ENCODE results near the gene ISYNA1. TPM values are rescaled to one million over a fixed set of nuclear protein-coding genes. Genes with fewer than 3 reads are reported as not detected.

Gene ISYNA1
- total and polyA plus RNA-seq, 4 donors: 4.7 to 41.9 (median 10.1) TPM

DNA sequence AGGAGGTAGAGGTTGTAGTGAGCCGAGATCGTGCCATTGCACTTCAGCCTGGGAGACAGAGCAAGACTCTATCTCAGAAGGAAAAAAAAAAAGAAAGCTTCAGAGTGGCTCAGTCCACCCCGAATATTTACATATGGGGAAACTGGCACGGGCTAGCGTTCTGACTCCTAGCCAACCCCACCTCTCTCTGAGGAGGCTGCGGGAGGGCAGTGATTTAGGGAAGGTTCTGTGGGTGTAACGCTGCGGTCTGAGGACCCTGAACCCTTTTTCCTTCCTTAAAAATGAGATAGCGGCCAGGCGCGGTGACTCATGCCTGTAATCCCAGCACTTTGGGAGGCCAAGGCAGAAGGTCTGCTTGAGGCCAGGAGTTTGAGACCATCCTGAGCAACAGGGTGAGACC, 45.5 kb downstream of the ISYNA1 start:
- DNase-seq (ENCODE audit: low spot score): no peak
- no peaks in the 10 kb centered on the region for H3K27me3 ChIP-seq (ENCODE audit: control insufficient read depth in 4 of 4, insufficient read depth in 4 of 4, low read length in 3 of 4)
- TF ChIP-seq TAF1 (conservative IDR thresholded peaks at IDR 0.05) (no peak), YY1 (IDR thresholded peaks at IDR 0.05) (no peak), GABPA (IDR thresholded peaks at IDR 0.05 in 1 of 2, conservative IDR thresholded peaks at IDR 0.05 in 1 of 2) (no peak), FOXA2 (IDR thresholded peaks at IDR 0.05) (no peak), SP1 (IDR thresholded peaks at IDR 0.05) (no peak), EGR1 (IDR thresholded peaks at IDR 0.05; ENCODE audit: low read depth in 2 of 2) (no peak), HNF4G (IDR thresholded peaks at IDR 0.05) (no peak), FOXA1 (IDR thresholded peaks at IDR 0.05) (no peak), NR2F2 (IDR thresholded peaks at IDR 0.05) (no peak), HNF4A (conservative IDR thresholded peaks at IDR 0.05) (no peak)
- TF ChIP-seq, protein P1, sequence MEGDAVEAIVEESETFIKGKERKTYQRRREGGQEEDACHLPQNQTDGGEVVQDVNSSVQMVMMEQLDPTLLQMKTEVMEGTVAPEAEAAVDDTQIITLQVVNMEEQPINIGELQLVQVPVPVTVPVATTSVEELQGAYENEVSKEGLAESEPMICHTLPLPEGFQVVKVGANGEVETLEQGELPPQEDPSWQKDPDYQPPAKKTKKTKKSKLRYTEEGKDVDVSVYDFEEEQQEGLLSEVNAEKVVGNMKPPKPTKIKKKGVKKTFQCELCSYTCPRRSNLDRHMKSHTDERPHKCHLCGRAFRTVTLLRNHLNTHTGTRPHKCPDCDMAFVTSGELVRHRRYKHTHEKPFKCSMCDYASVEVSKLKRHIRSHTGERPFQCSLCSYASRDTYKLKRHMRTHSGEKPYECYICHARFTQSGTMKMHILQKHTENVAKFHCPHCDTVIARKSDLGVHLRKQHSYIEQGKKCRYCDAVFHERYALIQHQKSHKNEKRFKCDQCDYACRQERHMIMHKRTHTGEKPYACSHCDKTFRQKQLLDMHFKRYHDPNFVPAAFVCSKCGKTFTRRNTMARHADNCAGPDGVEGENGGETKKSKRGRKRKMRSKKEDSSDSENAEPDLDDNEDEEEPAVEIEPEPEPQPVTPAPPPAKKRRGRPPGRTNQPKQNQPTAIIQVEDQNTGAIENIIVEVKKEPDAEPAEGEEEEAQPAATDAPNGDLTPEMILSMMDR (IDR thresholded peaks at IDR 0.05; ENCODE audit: low read depth, low read length, missing input control): no peak
- TF ChIP-seq, protein P2, sequence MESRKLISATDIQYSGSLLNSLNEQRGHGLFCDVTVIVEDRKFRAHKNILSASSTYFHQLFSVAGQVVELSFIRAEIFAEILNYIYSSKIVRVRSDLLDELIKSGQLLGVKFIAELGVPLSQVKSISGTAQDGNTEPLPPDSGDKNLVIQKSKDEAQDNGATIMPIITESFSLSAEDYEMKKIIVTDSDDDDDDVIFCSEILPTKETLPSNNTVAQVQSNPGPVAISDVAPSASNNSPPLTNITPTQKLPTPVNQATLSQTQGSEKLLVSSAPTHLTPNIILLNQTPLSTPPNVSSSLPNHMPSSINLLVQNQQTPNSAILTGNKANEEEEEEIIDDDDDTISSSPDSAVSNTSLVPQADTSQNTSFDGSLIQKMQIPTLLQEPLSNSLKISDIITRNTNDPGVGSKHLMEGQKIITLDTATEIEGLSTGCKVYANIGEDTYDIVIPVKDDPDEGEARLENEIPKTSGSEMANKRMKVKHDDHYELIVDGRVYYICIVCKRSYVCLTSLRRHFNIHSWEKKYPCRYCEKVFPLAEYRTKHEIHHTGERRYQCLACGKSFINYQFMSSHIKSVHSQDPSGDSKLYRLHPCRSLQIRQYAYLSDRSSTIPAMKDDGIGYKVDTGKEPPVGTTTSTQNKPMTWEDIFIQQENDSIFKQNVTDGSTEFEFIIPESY (IDR thresholded peaks at IDR 0.05): no peak
- TF ChIP-seq, protein P3, sequence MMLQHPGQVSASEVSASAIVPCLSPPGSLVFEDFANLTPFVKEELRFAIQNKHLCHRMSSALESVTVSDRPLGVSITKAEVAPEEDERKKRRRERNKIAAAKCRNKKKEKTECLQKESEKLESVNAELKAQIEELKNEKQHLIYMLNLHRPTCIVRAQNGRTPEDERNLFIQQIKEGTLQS (IDR thresholded peaks at IDR 0.05): no peak
- TF ChIP-seq, protein P4, sequence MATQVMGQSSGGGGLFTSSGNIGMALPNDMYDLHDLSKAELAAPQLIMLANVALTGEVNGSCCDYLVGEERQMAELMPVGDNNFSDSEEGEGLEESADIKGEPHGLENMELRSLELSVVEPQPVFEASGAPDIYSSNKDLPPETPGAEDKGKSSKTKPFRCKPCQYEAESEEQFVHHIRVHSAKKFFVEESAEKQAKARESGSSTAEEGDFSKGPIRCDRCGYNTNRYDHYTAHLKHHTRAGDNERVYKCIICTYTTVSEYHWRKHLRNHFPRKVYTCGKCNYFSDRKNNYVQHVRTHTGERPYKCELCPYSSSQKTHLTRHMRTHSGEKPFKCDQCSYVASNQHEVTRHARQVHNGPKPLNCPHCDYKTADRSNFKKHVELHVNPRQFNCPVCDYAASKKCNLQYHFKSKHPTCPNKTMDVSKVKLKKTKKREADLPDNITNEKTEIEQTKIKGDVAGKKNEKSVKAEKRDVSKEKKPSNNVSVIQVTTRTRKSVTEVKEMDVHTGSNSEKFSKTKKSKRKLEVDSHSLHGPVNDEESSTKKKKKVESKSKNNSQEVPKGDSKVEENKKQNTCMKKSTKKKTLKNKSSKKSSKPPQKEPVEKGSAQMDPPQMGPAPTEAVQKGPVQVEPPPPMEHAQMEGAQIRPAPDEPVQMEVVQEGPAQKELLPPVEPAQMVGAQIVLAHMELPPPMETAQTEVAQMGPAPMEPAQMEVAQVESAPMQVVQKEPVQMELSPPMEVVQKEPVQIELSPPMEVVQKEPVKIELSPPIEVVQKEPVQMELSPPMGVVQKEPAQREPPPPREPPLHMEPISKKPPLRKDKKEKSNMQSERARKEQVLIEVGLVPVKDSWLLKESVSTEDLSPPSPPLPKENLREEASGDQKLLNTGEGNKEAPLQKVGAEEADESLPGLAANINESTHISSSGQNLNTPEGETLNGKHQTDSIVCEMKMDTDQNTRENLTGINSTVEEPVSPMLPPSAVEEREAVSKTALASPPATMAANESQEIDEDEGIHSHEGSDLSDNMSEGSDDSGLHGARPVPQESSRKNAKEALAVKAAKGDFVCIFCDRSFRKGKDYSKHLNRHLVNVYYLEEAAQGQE (IDR thresholded peaks at IDR 0.05): no peak
- no peaks in the 10 kb centered on the region for H3K9me3 ChIP-seq (ENCODE audit: control insufficient read depth in 4 of 4, low read length in 3 of 4)
- H3K9ac ChIP-seq (ENCODE audit: low read depth in 1 of 2, low read length in 2 of 2): no peak overlapping the region
- peaks cover 0 to 5% (median 0%) of the 10 kb centered on the region in 4 donors for H3K36me3 ChIP-seq (ENCODE audit: control insufficient read depth in 4 of 4, insufficient read depth in 3 of 4, low read depth in 1 of 4, low read length in 3 of 4)
- 41% methylated on average over 11 of the region's 11 CpGs for WGBS
- H3K4me3 ChIP-seq (ENCODE audit: low read depth in 1 of 3, low read length in 3 of 3): no peak overlapping the region
- H3K4me1 ChIP-seq (ENCODE audit: control insufficient read depth in 4 of 4, insufficient read depth in 4 of 4, low read length in 3 of 4): peaks cover 10 to 20% (median 17%) of the 10 kb centered on the region in 4 donors
- H3K27ac ChIP-seq (ENCODE audit: low read depth in 1 of 2, low read length in 2 of 2): no peak overlapping the region

DNA sequence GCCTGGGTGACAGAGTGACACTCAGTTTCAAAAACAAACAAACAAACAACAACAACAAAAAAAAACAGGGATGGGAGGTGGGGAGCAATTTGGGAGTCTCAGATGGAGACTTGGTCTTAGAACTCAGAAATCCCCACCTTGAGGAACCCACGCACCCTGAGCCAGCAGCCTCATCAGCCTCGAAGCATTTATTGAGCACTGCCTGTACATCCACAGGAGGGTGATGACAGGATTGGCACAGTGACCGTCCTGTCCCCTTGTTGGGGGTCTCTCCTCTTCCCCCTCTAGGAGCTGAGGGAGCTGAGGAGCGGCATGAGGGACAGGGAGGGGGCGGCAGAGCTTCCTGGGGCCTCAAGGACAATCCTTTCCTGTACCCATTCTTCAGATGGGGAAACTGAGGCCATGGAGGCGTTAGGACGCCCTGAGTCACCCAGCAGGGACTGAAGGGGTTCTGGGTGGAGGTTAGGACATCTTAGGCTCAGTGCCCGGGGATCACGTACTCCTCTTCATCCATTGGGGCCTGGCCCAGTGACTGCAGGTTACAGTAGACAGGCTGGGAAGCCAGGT, 46.3 kb downstream of the ISYNA1 start:
- Histone ChIP-seq H3K36me3 (ENCODE audit: control insufficient read depth in 4 of 4, insufficient read depth in 3 of 4, low read depth in 1 of 4, low read length in 3 of 4) (peaks cover 0 to 5% (median 0%) of the 10 kb centered on the region in 4 donors), H3K4me1 (ENCODE audit: control insufficient read depth in 4 of 4, insufficient read depth in 4 of 4, low read length in 3 of 4) (peaks cover 7 to 17% (median 12%) of the 10 kb centered on the region in 4 donors), H3K4me3 (ENCODE audit: low read depth in 1 of 3, low read length in 3 of 3) (no peak overlapping the region), H3K9me3 (ENCODE audit: control insufficient read depth in 4 of 4, low read length in 3 of 4) (no peaks in the 10 kb centered on the region), H3K27me3 (ENCODE audit: control insufficient read depth in 4 of 4, insufficient read depth in 4 of 4, low read length in 3 of 4) (no peaks in the 10 kb centered on the region), H3K27ac (ENCODE audit: low read depth in 1 of 2, low read length in 2 of 2) (no peak overlapping the region), H3K9ac (ENCODE audit: low read depth in 1 of 2, low read length in 2 of 2) (no peak overlapping the region)
- no peak for DNase-seq (ENCODE audit: low spot score)
- 83% methylated on average over 9 of the region's 9 CpGs for WGBS
- TF ChIP-seq HNF4A (conservative IDR thresholded peaks at IDR 0.05): no peak
- TF ChIP-seq, protein P2 (IDR thresholded peaks at IDR 0.05): no peak
- no peak for TF ChIP-seq HNF4G (IDR thresholded peaks at IDR 0.05)
- TF ChIP-seq TAF1 (conservative IDR thresholded peaks at IDR 0.05): no peak
- TF ChIP-seq RXRA (IDR thresholded peaks at IDR 0.05): no peak
- TF ChIP-seq, protein P3 (IDR thresholded peaks at IDR 0.05): no peak
- TF ChIP-seq YY1 (IDR thresholded peaks at IDR 0.05): no peak
- TF ChIP-seq, protein P1 (IDR thresholded peaks at IDR 0.05; ENCODE audit: low read depth, low read length, missing input control): no peak
- no peak for TF ChIP-seq NR2F2 (IDR thresholded peaks at IDR 0.05)
- no peak for TF ChIP-seq FOXA2 (IDR thresholded peaks at IDR 0.05)
- TF ChIP-seq, protein P5, sequence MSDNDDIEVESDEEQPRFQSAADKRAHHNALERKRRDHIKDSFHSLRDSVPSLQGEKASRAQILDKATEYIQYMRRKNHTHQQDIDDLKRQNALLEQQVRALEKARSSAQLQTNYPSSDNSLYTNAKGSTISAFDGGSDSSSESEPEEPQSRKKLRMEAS (IDR thresholded peaks at IDR 0.05): no peak

All from liver (tissue), 9 donors.